IMR-90 (cell line): Measurements from ENCODE around the gene WDR1.

Source experiments
- NFE2L2 ChIP-seq: fragments of 150-350 bp; IDR thresholded peaks from 2 replicates; pipeline ENCODE4 v1.6.1; 2016; ENCODE audit warnings: low read depth, mild to moderate bottlenecking, low read length
- POLR2A ChIP-seq: IDR thresholded peaks from 2 replicates; pipeline ENCODE4 v1.6.1; 2012; ENCODE audit warnings: mild to moderate bottlenecking, low read depth, low read length
- TF ChIP-seq, protein P1 (sequence below): conservative IDR thresholded peaks from 2 replicates; pipeline ENCODE4 v1.5.1; 2012; ENCODE audit warnings: mild to moderate bottlenecking, low read depth, low read length, improper control_type of control experiment
- TF ChIP-seq, protein P2 (sequence below): fragments of 150-350 bp; IDR thresholded peaks from 2 replicates; pipeline ENCODE4 v1.6.1; 2017; ENCODE audit warnings: mild to moderate bottlenecking, antibody characterized with exemption, low read length, low read depth
- TF ChIP-seq, protein P3 (sequence below): fragments of 150-350 bp; IDR thresholded peaks from 2 replicates; pipeline ENCODE4 v1.6.1; 2016; ENCODE audit warnings: low read depth, mild to moderate bottlenecking, low read length, moderate library complexity, borderline replicate concordance

DNA sequence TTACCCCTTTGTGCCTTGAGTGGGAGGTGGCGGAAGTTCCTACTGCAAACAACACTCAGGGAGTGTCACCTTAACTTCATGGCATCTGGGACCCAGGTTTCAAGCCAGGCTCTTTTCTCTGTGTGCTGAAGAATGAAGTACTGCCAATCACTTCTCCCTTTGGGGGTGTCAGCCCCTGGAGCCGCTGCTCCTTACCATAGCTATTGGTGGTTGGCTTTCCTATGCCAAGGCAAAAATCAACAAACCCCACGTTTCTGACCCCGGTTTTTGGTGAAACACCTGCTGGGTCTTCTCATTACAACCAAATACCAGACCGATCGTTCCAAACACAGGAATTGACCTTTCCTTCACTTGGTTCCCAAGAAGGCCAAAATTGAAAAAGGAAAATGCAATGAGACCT, 75.6 kb downstream of the WDR1 start:
- TF ChIP-seq, protein P1, sequence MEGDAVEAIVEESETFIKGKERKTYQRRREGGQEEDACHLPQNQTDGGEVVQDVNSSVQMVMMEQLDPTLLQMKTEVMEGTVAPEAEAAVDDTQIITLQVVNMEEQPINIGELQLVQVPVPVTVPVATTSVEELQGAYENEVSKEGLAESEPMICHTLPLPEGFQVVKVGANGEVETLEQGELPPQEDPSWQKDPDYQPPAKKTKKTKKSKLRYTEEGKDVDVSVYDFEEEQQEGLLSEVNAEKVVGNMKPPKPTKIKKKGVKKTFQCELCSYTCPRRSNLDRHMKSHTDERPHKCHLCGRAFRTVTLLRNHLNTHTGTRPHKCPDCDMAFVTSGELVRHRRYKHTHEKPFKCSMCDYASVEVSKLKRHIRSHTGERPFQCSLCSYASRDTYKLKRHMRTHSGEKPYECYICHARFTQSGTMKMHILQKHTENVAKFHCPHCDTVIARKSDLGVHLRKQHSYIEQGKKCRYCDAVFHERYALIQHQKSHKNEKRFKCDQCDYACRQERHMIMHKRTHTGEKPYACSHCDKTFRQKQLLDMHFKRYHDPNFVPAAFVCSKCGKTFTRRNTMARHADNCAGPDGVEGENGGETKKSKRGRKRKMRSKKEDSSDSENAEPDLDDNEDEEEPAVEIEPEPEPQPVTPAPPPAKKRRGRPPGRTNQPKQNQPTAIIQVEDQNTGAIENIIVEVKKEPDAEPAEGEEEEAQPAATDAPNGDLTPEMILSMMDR, result no peak
- TF ChIP-seq, protein P2, sequence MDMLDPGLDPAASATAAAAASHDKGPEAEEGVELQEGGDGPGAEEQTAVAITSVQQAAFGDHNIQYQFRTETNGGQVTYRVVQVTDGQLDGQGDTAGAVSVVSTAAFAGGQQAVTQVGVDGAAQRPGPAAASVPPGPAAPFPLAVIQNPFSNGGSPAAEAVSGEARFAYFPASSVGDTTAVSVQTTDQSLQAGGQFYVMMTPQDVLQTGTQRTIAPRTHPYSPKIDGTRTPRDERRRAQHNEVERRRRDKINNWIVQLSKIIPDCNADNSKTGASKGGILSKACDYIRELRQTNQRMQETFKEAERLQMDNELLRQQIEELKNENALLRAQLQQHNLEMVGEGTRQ, result no peak
- TF ChIP-seq POLR2A, result no peak
- TF ChIP-seq NFE2L2, result no peak
- TF ChIP-seq, protein P3, sequence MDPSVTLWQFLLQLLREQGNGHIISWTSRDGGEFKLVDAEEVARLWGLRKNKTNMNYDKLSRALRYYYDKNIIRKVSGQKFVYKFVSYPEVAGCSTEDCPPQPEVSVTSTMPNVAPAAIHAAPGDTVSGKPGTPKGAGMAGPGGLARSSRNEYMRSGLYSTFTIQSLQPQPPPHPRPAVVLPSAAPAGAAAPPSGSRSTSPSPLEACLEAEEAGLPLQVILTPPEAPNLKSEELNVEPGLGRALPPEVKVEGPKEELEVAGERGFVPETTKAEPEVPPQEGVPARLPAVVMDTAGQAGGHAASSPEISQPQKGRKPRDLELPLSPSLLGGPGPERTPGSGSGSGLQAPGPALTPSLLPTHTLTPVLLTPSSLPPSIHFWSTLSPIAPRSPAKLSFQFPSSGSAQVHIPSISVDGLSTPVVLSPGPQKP, result no peak
